Measurements from ENCODE around the gene C1QTNF2. TPM values are rescaled to one million over a fixed set of nuclear protein-coding genes. Genes with fewer than 3 reads are reported as not detected.

The C1QTNF2 gene, protein sequence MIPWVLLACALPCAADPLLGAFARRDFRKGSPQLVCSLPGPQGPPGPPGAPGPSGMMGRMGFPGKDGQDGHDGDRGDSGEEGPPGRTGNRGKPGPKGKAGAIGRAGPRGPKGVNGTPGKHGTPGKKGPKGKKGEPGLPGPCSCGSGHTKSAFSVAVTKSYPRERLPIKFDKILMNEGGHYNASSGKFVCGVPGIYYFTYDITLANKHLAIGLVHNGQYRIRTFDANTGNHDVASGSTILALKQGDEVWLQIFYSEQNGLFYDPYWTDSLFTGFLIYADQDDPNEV
- 0.32 and 0.86 TPM in 2 replicates for total RNA-seq

DNA sequence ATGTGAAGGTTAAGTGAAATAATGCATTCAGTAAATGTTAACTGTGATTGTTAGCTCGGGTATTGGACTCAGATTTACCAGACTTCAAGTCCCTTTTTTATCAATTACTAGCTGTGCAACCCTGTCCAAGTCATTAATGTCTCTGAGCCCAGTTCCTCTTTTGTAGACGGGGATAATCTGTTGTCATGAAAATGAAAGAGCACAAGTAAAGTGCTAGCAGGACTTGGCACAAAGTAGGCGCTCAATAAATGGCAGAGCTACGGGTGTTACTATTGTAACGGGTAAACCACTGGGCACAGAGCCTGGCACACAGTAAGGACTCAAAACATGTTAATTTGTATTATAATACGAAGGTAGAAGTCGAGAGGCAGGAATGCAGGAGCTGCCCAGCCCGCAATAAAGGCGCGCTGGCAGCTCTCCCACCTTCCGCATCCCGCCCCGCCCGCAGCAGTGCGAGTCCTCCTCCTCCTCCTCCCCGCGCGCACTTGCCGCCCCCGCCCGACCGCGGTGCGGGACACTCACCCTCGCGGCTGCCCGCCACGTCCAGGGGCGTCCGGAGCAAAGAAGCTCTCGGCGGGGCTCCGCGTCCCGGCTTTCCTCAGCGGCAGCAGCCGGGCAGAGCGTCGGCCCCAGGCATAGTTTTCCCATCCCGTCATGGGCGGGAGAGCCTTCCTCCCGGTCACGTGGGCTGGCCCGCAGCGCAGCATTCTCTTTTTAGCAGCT, at the start of gene C1QTNF2:
C1QTNF2 (minus strand) TSS at position 637 of the 723 bp plus-strand sequence. CDS start 15,615 bp downstream, outside the sequence.

DNA sequence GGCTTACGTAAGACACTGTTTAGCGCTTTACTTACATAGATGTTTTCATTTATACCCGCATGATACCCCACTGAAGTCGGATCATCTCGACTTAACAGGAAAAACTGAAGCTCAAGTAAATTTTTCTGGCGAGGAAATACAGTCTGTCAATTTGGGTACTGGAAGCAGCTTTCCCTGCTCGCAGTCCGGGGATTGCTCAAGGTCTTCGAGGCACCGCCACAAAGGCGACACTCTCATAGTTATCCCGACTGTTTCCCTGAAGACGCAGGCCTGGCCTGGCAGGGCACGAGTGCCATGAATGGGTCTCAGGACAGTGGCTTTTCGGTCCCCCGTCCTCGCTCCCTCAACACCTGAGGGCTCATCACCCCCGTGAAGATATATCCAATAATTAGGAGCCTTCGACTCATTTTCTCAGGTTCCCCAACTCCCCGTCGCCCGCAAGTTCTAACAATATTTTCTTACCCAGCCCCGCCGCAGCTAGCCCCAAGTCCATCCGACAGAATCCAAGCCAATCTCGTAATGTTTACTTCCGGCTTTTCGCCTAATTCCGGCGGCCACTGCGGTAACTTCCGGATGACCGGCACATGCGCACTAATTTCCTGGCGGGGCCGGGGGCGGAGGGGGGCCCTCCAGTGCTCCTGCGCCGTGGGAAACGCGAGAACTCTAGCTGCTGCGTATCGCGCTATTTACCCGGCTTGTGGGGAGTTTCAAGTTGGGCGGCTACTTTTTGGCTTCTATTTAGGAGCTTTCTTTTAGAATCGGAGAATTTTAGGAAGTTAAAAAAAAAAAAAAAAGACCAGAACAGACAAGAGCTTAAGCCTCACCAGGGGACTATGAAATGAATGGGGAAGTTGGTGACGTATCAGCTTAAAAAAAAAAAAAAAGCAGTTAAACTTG, 48.4 kb upstream of the C1QTNF2 start, which contains the start of gene SLU7:
SLU7 (minus strand) TSS at position 521 of the 897 bp plus-strand sequence. CDS start 3,787 bp downstream, outside the sequence.

DNA sequence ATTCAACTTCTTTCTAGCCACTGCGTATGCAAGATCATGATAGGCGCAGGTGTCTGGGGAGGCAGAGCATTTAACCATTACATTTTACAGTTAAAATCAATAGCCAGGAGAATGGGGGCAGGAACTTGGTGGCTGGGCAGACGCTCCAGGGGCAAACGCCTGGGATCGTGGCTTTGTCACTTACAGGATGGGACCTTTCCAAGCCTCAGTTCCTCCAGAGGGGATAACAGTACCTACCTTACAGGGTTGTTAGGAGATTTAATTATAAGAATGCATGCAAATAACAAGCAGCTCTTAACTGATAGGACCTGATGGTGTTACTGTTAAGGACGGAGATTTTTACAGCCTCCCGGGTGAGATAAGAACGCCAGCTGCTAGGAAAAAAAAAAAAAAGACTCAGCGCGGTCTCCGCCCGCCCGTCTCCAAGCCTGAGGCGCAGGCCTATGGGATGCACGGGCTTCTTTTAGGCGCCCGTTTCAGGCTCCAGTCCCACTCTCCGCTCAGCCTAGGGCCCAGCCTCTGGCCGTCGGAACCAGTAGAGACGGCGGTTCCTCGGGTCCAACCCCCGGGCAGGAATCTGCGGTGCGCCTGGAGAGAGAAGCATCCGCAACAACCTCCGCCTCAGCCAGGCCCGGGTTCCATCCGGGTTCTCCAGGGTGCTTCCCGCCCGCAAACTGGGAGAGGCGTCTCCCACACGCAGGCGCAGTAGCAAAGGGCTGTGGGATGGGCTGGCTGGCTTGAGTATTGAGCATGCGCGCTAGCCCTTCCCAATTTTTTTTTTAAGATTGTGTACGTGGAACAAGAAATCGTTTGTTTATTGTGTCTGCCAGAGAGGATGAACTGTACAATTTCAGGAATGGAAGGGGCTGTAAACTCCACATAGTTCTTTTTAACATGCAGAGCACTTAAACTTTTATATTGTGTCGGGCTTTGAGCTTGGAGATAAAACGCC, 29.3 kb upstream of the C1QTNF2 start, which contains the start of gene FAM200C:
FAM200C (minus strand) TSS at position 653 of the 952 bp plus-strand sequence. CDS start 4,564 bp downstream, outside the sequence.

DNA sequence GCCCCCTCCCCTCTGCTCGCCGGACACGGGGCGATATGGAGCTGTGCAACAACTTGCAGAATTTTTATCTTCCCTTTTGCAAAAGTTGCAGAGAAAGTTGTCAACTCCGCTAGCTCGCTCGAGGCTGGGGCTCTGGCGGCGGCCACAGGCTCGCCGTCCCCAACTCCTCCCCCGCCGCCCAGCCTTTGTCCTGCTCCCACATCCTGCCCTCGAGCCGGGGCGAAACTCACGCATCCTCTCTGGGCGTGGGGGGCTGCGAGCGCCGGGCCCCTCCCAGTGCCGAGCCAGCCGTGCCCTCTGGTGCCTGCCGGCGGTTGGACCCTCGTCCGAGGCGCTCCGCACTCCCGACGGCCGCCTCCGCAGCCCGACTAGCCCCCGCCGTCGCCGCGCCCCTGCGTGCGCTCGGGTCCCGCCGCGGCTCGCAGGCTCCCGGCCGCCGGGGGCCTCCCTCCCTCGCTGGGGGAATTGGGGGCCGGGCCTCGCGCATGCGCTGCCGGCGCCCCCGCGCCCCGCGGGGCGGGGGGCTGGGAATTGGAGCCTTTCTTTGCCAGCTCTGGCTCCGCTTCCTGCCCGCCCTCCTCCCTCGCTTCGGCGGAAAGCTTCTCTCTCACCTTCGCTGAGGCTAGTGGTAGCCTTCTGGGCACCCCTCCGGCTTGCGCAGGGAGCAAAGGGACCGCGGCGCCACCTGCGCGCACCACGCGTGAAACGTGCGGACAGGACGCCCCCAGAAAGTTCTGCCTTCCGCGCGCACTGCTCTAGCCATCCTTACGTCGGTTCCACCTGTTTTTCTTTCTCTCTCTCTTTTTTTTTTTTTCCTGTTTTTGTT, 58.1 kb downstream of the C1QTNF2 start, which contains the start of gene CCNJL:
CCNJL (minus strand) TSS at position 431 of the 826 bp plus-strand sequence. CDS start 641 bp downstream, outside the sequence.

Other genes with a start within 250 kb of the C1QTNF2 start
- gene FABP6, start 141.1 kb downstream of the C1QTNF2 start, total RNA-seq = not detected in 2 replicates
- gene CCNJL, start 58.1 kb downstream of the C1QTNF2 start, total RNA-seq = under 0.01 and 0.09 TPM in 2 replicates
- 3.0 and 3.2 TPM in 2 replicates for gene FAM200C, start 29.4 kb upstream of the C1QTNF2 start, total RNA-seq
- 95.5 and 110 TPM in 2 replicates for gene SLU7, start 48.5 kb upstream of the C1QTNF2 start, total RNA-seq
- 31.8 and 54.9 TPM in 2 replicates for gene PTTG1, start 51.2 kb upstream of the C1QTNF2 start, total RNA-seq

Data from bronchial smooth muscle cell (primary cell).